HFF-Myc (cell line): ENCODE data around the gene PIGM.

Experiments
- DNase-seq: peaks from one replicate; pipeline ENCODE4 v3.0.0-alpha.2; 2011; ENCODE audit warnings: low read depth; ENCODE audit errors: extremely low read depth
- H3K4me3 ChIP-seq: replicated peaks from 2 replicates; pipeline ENCODE4 v1.5.1; 2011; ENCODE audit warnings: low read depth, mild to moderate bottlenecking, control low read depth, low read length
- TF ChIP-seq, protein P1 (sequence below): IDR thresholded peaks from 2 replicates; pipeline ENCODE4 v1.5.1; 2012; ENCODE audit warnings: mild to moderate bottlenecking, low read depth, low read length, control low read depth; ENCODE audit errors: missing control alignments

Gene PIGM

DNA sequence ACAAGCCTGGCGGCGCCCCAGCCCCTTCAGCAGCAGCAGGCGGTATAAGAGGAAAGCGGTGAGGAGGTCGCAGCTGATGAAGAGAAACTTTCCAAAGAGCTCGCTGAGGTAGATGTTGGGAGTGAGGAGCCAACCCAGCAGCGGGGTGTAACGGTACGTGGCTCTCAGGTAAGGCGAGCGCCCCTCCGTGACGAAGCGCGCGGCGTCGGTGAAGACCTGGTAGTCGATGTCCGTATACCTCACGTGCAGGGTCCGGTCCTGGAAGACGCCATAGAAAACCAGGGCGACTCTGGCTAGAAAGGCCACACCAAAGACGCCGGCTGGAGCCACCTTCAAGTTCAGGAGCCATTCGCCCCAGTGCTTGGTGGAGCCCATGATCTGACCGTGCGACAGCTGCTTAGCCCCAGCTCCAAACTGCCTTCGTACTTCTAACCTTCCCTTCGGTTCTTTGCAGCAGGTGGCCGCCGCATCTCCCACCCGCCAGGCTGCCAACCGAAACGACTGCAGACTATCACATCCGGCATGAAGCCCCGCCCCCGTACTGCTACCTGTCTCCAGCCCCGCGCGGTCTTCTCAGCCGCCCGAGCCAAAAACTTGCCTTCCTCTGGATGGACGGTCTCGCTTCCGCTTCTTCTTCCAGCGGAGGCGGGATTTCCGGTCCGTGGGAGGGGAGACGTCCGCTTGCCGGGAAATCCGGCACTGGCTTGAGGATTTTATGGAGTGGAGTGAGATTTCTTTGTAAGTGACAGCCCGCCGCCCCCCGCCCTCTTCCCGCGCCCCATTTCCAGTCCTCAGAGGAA, at the start of gene PIGM:
TSS of gene PIGM (minus strand) at position 626 of the 800 bp plus-strand sequence. CDS start at position 375, 251 bp downstream.
- DNase-seq = peak; percentile 72
- TF ChIP-seq, protein P1, sequence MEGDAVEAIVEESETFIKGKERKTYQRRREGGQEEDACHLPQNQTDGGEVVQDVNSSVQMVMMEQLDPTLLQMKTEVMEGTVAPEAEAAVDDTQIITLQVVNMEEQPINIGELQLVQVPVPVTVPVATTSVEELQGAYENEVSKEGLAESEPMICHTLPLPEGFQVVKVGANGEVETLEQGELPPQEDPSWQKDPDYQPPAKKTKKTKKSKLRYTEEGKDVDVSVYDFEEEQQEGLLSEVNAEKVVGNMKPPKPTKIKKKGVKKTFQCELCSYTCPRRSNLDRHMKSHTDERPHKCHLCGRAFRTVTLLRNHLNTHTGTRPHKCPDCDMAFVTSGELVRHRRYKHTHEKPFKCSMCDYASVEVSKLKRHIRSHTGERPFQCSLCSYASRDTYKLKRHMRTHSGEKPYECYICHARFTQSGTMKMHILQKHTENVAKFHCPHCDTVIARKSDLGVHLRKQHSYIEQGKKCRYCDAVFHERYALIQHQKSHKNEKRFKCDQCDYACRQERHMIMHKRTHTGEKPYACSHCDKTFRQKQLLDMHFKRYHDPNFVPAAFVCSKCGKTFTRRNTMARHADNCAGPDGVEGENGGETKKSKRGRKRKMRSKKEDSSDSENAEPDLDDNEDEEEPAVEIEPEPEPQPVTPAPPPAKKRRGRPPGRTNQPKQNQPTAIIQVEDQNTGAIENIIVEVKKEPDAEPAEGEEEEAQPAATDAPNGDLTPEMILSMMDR = no peak
- H3K4me3 ChIP-seq = peak within 1 kb of the TSS; percentile 91

DNA sequence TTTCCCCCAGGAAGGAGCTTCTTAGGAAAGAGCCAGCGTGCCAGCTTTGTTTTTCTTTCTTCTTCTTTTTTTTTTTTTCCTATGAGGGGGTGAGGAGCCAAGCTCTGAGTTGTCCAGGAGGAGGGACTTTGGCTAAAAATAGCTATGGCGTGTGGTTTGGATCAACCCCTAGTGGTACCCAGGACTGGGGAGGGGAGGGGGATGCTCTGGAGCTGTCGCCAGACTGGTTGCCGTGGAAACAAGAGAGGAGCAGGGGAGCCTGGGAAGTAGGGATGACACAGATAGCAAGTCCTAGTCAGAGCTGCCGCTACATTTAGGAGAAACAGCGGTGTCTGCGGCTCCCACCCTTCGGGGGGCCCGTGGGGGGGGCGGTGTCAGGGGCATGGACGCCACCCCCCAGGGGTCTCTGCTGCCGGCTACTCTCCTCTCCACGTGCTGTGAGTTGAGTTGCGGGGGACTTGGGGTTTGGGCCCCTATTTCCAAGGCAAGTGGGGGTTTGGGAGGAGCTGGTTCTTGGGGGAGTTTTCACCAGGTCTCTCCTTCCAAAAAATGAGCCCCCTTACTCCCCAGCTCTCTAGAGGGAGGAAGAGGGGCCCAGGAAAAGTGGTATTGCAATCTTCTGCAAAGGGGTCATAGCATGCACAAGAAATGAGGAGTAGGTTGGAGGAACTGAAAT, 49.6 kb upstream of the PIGM start, which contains the start of gene KCNJ9:
TSS of gene KCNJ9 (plus strand) at position 278 of the 676 bp plus-strand sequence. CDS start 2,493 bp downstream, outside the sequence.
- TF ChIP-seq, protein P1 = no peak
- no peak within 1 kb of the TSS for H3K4me3 ChIP-seq
- no peak for DNase-seq

DNA sequence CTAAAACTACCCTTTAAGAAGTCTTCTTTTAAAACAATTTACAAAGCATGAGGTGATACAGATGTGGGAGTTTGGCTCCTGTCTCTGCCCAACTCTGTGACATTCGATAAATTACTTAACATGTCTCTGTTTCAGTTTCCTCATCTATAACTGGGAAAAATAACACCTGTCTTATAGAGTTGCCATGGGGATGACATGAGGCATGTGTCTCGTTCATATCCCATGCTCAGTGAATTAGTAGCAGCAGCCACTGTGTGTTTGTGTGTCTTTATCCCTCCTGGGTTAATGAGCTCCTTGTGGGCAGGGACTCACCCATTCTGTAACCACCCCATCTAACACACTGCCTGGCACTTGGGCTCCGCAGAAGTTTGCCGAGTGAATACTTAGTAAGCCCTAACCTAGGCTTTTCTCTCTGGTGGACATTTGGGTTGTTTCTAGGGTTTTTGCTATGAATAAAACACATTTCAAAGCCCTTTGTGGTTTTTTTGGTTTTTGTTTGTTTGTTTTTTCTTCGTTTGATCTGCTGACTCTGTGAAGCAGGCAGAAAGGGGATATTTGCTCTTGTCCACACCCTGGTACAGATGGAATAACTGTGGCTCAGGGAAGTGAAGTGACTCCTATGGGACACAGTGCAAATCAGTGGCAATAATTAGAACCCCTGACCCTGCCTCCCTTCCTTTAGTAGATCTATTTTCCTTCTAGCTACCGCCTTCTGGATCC, 48.8 kb upstream of the PIGM start:
- H3K4me3 ChIP-seq = no peak overlapping the region
- no peak for DNase-seq
- TF ChIP-seq, protein P1 = no peak

DNA sequence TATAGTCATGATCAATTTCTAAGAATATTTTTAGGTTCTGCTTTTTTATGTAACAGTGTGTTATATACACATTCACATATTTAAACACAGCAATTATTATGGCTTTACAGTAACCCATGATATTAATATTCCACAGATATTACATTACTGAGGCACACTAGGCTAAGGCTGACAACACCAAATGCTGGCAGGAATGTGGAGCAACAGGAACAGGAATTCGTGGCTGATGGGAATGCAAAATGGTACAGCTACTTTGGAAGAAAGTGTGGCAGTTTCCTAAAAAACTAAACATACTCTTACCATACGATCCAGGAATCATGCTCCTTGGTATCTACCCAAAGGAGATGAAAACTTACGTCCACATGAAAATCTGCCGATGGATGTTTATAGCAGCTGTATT, 47.7 kb upstream of the PIGM start:
- H3K4me3 ChIP-seq = no peak overlapping the region
- no peak for DNase-seq
- TF ChIP-seq, protein P1 = no peak

DNA sequence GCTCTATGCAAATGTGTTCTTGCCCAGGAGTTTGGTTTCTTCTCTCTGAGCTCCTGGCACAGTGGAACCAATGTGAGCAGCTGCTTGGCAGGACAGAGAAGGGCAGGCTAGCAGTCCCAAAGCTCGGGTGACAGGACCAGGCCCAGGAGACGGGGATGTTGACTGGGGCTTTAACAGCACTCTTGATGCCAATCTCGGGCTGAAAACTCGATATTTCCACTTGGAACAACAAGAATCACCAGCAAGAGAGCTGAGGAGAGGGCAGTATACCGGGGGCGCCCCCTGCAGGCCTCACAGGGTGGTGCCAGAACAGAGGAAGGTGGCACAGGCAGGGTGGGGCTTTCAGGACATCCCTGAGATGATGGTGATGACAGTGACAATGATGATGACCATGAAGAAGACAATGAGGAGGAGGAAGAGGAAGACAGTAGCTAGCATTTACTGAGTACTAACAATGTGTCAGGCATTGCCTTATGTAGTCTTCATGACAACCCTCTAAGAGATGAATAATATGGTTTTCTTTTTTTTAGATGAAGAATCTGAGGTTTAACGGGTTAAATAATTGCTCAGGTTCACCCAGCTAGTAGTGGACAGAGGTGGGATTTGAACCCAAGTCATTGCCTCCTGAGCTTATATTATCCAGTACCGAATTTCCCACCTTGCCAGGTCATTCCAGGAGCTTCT, 46.9 kb upstream of the PIGM start:
- H3K4me3 ChIP-seq = no peak overlapping the region
- no peak for DNase-seq
- TF ChIP-seq, protein P1 = peak; percentile 93

DNA sequence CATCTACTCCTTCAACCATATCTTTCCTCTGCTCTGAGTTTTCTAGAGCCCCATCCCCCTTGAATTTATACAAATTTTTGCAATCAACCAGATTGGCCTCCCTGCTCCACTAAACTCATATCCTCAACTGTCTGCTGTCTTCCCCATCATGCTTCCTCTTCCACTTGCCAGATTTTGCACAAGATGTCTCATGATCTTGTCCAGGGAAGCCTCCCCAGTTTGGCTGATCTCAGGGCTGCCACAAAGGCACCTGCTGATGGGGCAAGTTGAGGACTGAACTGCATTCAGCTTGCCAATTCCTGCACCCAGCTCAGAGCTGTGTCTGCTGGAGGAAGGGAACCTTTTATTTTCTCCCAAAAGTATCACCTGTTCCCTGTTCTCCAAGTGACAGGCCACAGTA, 45.7 kb upstream of the PIGM start:
- TF ChIP-seq, protein P1 = no peak
- no peak for DNase-seq
- H3K4me3 ChIP-seq = no peak overlapping the region
